ENCODE measurements around the gene TUNAR.

DNA sequence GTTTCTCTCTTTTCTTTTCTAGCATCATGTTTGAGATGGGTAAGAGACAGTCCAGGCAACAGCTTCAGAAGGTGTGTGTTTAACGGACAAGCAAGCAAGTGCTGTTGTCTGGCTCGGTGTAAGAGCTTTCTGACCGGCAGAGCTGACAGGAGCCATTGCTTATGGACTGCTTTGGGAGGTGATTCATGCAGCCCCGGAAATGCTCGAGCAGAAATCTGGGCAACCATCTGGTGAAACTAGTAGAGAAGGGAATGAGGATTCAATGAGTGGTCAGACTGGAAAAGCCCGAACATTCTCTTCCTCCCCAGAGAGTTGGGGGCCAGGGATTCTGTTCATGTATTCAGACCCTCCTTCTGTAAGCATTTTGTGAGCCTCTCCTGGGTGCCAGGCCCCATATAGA is 24.4 kb downstream of the TUNAR start:
- TF ChIP-seq CTCF (conservative IDR thresholded peaks at IDR 0.05; ENCODE audit: low read length) (no peak), EZH2phosphoT487 (IDR thresholded peaks at IDR 0.05; ENCODE audit: borderline replicate concordance) (no peak)

Measured in Loucy (cell line).